Ectodermal cell (in vitro differentiated cells): ENCODE data around the gene SENP1. TPM values are rescaled to one million over a fixed set of nuclear protein-coding genes. Genes with fewer than 3 reads are reported as not detected.

Experiments used
- H3K27ac ChIP-seq: 2 replicates; pipeline ENCODE4 v1.7.0; 2013; ENCODE audit warnings: mild to moderate bottlenecking, low read depth, low read length; ENCODE audit not compliant: insufficient read depth, poor library complexity, severe bottlenecking
- H3K27me3 ChIP-seq: 2 replicates; pipeline ENCODE4 v1.7.0; 2013; ENCODE audit warnings: mild to moderate bottlenecking, low read length; ENCODE audit not compliant: insufficient read depth, control insufficient read depth, poor library complexity, severe bottlenecking
- H3K36me3 ChIP-seq: one replicate; pipeline ENCODE4 v1.7.0; 2013; ENCODE audit warnings: low read length; ENCODE audit not compliant: control insufficient read depth, insufficient read depth
- H3K4me1 ChIP-seq: one replicate; pipeline ENCODE4 v1.7.0; 2013; ENCODE audit warnings: low read length; ENCODE audit not compliant: control insufficient read depth, insufficient read depth
- H3K4me3 ChIP-seq: 2 replicates; pipeline ENCODE4 v1.7.0; 2013; ENCODE audit warnings: low read depth, low read length, control low read depth; ENCODE audit not compliant: insufficient read depth
- H3K9me3 ChIP-seq: 2 replicates; pipeline ENCODE4 v1.7.0; 2013; ENCODE audit warnings: mild to moderate bottlenecking, low read length, moderate library complexity; ENCODE audit not compliant: control insufficient read depth
- WGBS, 2 experiments: methylation state at CpG; one replicate each; pipeline ENCODE4 v1.1.7; 2013; ENCODE audit warnings: missing lambda C conversion rate in 2 of 2; 5-methylcytosine and 5-hydroxymethylcytosine counted together
- polyA plus RNA-seq, 4 experiments: library from polyadenylated mRNA; stranded (reverse); fragments of 50-300 nt; gene quantifications; one replicate each; pipeline ENCODE4 v1.2.3, GENCODE V29; 2013

SENP1 gene
- polyA plus RNA-seq (2013, experiment 1 of 4), result 31.9 TPM
- 30.5 TPM for polyA plus RNA-seq (2013, experiment 2 of 4)
- 28.1 TPM for polyA plus RNA-seq (2013, experiment 3 of 4)
- 31.0 TPM for polyA plus RNA-seq (2013, experiment 4 of 4)

DNA sequence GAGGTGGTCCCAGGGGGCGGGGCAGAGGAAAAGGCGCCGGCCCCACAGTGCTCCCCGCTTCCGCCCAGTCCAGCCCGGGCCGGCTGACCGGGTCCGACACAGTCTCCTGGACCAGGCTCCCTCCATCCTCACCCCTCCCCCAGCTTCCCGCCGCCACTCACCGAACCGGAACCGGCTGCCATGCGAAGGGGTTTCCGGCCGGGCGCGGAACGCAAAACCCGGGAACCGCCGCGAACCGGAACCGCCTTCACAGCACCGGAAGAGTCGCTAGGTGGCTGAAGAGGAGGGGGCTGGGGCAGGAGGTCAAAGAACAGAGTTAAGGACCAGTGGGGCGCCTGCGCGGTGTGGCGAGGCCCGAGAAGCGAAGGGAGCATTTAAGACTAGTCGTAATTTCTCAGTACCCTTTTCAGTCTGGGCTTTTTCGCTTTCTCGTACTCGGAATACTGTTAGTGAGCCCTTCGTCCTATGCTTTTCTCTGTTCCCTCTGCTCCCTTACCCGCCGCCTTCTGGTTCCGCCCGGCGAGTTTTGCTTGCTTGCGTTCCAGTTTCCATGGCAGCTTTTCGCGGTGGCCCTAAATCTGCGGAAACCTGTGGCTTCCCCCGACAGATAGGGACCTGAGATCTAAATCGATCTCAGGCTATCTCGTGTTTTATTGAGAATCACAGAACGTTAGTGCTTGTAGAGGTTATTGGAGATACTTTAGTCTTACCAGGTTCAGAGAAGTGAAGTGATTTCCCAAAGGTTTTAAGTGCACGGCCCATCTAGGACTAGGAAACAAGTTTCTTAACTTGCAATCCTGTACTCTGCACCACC lies at the start of gene SENP1:
TSS of gene SENP1 (minus strand) at position 213 of the 814 bp plus-strand sequence. CDS start 4,607 bp downstream, outside the sequence.
- H3K27me3 ChIP-seq, result peaks cover 32% of the 10 kb centered on the region
- no peaks in the 10 kb centered on the region for H3K9me3 ChIP-seq
- H3K4me1 ChIP-seq, result peaks cover 6% of the 10 kb centered on the region
- 1 to 2% methylated on average over 53 of the region's 53 CpGs for WGBS, 2 experiments
- no peaks in the 10 kb centered on the region for H3K36me3 ChIP-seq
- peak within 1 kb of the TSS; percentile 99 for H3K27ac ChIP-seq
- peak within 1 kb of the TSS; percentile 95 for H3K4me3 ChIP-seq

DNA sequence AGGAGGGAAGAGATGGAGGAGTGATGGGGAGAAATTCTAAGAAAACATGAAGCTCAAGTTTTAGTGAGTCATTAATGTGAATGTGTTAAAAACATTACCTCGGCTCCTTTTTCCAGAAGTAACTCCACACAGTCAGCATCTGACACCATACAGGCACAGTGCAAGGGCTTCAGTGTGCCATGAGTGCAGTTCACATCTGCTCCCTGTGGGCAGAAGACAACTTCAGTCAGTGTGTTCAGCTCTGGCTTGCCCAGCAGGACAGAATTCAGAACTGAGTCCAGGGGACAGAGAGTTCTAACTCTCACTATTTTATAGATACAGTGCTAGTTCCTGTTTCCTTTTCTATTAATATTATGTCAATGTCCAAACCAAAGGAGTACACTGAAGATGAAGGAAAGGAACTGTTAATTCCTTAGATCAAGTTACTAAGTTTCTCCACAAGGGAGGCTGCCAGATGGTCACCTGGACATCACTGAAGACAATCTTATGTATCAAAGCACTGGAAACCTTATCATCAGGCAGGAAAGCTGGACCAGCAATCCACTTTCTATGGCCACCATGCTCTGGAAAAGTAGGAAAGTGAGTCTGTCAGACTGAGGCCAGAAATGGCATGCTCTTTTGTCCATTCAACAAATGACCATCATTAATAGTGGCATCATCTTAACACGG lies 45.4 kb upstream of the SENP1 start:
- Histone ChIP-seq H3K4me3 (no peak overlapping the region), H3K27me3 (no peaks in the 10 kb centered on the region), H3K4me1 (no peaks in the 10 kb centered on the region), H3K9me3 (no peaks in the 10 kb centered on the region), H3K36me3 (peaks cover 11% of the 10 kb centered on the region), H3K27ac (no peak overlapping the region)
- WGBS, 2 experiments, result 80 to 91% methylated on average over 2 of the region's 2 CpGs

DNA sequence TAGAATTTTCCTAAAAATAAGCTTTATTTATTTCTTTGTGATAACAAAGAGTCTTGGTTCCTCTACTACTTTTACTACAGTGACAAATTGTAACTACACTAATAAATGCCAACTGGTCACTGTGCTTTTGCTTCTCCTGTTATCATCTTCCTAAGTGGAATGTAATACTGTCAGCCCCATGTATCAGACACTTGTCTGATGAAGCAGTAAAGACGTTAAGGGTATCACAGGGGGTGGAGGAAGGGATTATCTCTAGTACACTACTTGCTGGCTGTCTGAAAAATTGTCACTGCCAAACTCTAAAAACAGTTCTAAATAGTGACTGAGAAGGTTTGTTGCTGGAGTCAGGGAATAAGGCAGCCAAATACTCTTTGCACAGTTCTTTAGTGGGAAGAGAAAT lies 40.1 kb upstream of the SENP1 start:
- Histone ChIP-seq H3K36me3 (peaks cover 47% of the 10 kb centered on the region), H3K9me3 (no peaks in the 10 kb centered on the region), H3K4me1 (no peaks in the 10 kb centered on the region), H3K4me3 (no peak overlapping the region), H3K27ac (no peak overlapping the region), H3K27me3 (no peaks in the 10 kb centered on the region)
- 86 to 92% methylated on average over 1 of the region's 1 CpG for WGBS, 2 experiments

DNA sequence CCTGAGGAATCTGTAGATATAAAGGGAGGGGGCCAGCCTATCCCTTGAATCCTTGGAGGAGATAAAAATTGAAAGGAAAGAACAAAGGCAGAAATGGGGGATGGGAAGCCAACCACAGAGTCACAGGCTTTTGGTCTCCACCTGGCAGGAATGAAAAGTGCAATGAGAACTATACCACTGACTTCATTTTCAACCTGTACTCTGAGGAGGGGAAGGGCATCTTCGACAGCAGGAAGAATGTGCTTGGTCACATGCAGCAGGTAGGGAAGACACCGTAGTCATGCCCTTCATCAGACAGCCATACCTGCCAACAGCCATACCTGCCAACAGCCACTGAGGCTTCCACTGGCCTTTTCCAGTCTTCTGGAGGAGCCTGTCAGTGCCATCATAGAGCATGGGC lies 38.0 kb upstream of the SENP1 start:
- Histone ChIP-seq H3K36me3 (peaks cover 46% of the 10 kb centered on the region), H3K4me3 (no peak overlapping the region), H3K27ac (no peak overlapping the region)

DNA sequence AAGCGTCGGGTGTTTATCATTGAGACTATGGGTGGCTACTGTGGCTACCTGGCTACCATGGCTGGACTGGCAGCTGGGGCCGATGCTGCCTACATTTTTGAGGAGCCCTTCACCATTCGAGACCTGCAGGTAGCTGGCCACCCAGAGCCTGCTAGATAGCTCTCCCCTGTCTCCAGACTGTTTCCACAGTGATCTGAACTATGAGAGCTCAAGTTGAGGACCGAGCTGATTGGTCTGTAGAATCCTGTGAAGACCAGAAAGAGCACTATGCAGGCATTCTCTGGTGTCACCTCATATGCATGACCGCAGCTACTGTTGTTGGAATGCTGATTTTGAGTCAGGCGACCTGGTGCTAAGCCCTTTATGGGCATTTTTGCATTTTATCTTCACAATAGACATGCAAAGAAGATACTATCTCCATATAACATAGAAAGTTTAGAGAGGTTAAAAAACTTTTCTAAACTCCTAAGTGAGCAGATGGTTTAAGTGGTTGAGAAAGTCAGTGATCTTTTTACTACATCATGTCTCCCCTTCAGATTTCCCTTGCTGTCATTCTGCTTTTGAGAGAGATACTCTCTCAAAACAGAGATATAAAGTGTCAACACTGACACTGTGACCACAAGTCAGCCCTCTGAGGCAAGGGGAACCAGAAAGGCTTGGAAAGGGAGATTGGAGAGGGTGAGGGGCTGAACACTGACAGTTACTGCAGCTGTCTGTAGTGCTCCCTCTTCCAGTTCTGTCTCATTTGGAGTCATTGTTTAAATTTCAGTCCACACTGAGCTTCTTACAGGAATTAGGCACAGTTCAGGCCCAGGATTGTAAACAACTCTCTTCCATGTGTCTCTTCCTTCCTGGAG lies 37.2 kb upstream of the SENP1 start:
- Histone ChIP-seq H3K27ac (no peak overlapping the region), H3K36me3 (peaks cover 52% of the 10 kb centered on the region), H3K9me3 (no peaks in the 10 kb centered on the region), H3K4me1 (no peaks in the 10 kb centered on the region), H3K4me3 (no peak overlapping the region), H3K27me3 (no peaks in the 10 kb centered on the region)
- 84 to 85% methylated on average over 7 of the region's 7 CpGs for WGBS, 2 experiments

More for the DNA sequence above, 38.0 kb upstream of the SENP1 start:
- WGBS, 2 experiments, result 95 to 99% methylated on average over 2 of the region's 2 CpGs
- no peaks in the 10 kb centered on the region for H3K9me3 ChIP-seq
- no peaks in the 10 kb centered on the region for H3K4me1 ChIP-seq
- no peaks in the 10 kb centered on the region for H3K27me3 ChIP-seq

DNA sequence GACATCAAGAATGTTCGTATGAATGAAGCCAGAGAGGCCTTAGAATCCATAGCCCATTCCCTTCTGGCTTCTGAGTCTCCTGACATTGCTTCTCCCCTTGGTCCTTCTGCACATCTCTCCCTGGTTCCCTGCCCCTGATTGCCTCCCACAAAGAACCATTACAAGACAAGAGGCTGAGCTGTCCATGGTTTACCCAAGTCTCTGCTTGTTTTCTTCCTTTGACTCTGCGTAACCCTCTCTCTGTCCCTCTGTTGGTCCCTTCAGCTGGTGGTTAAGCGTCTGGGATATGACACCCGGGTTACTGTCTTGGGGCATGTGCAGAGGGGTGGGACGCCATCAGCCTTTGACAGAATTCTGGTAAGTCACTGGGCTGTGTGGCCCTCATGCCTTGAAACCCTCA lies 29.1 kb upstream of the SENP1 start:
- 93 to 96% methylated on average over 5 of the region's 5 CpGs for WGBS, 2 experiments
- no peak overlapping the region for H3K27ac ChIP-seq
- no peaks in the 10 kb centered on the region for H3K9me3 ChIP-seq
- H3K4me1 ChIP-seq, result no peaks in the 10 kb centered on the region
- no peaks in the 10 kb centered on the region for H3K27me3 ChIP-seq
- H3K36me3 ChIP-seq, result peaks cover 70% of the 10 kb centered on the region
- H3K4me3 ChIP-seq, result no peak overlapping the region

DNA sequence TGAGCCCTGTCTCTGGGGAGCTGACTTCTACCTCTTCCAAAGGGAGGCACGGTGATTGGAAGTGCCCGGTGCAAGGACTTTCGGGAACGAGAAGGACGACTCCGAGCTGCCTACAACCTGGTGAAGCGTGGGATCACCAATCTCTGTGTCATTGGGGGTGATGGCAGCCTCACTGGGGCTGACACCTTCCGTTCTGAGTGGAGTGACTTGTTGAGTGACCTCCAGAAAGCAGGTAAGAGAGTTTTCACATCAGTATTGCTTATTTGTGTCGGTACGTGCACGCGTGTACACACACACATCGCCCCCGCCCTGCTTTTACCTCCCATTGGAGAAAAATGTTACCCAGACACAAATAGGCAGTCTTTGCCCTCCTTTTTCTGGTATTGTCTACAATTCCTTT lies 26.9 kb upstream of the SENP1 start:
- peaks cover 71% of the 10 kb centered on the region for H3K36me3 ChIP-seq

DNA sequence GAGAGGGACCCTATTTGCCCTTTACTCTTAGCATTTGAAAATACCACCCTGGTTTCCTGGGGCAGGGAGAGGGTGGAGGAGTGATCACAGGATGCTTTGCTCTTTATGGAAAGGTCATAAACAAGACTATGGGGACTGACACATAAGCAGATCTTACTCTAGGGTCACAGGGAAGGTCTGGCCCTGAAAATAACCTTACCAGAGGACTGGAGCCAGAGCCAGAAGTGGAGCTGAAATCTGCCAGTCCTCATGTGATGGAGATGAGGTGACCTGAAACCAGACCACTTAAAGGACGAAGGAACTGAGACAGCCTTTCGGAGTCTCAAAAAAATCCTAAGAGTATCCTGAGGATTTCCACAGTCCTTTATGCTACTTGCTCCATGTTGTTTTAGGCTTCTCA lies 25.6 kb upstream of the SENP1 start:
- H3K36me3 ChIP-seq, result peaks cover 70% of the 10 kb centered on the region

More for the DNA sequence above, 26.9 kb upstream of the SENP1 start:
- no peak overlapping the region for H3K27ac ChIP-seq
- no peaks in the 10 kb centered on the region for H3K4me1 ChIP-seq
- H3K27me3 ChIP-seq, result no peaks in the 10 kb centered on the region
- no peaks in the 10 kb centered on the region for H3K9me3 ChIP-seq
- H3K4me3 ChIP-seq, result no peak overlapping the region
- WGBS, 2 experiments, result 96 to 97% methylated on average over 14 of the region's 14 CpGs

DNA sequence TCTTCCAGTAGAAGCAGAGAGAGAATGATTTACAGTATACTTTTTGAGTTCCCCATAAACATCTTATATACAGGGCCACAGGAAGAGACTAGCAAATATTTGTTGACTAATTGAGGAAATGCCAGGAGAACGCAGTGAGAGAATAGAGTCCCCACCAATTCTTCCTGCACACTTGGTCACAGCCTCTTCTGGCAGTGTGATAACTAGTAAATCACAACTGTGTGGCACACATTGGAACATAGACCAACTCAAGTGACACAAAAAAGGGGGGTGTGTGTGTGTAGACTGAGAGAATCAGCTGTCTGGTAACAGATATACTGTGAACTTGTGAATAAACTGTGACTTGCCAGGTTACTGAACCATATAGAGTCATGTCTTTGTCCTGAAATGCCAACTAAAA lies 23.5 kb upstream of the SENP1 start:
- Histone ChIP-seq H3K36me3 (peaks cover 71% of the 10 kb centered on the region), H3K27ac (no peak overlapping the region), H3K9me3 (no peaks in the 10 kb centered on the region), H3K4me1 (no peaks in the 10 kb centered on the region), H3K27me3 (no peaks in the 10 kb centered on the region), H3K4me3 (no peak overlapping the region)
- WGBS, 2 experiments, result 90 to 93% methylated on average over 1 of the region's 1 CpG

More for the DNA sequence above, 25.6 kb upstream of the SENP1 start:
- Histone ChIP-seq H3K4me3 (no peak overlapping the region), H3K27ac (no peak overlapping the region), H3K9me3 (no peaks in the 10 kb centered on the region), H3K27me3 (no peaks in the 10 kb centered on the region), H3K4me1 (no peaks in the 10 kb centered on the region)
- WGBS, 2 experiments, result 95% methylated on average over 2 of the region's 2 CpGs
